ENCODE results near the gene CRIP3. TPM values are rescaled to one million over a fixed set of nuclear protein-coding genes. Genes with fewer than 3 reads are reported as not detected.
A peak's percentile ranks its signal among the peaks of the same experiment; 100 is the strongest.

Gene CRIP3
- total and polyA plus RNA-seq, 2 of the 13 experiments (the other 11 are each of a cell fraction or from before 2014, with no cell fraction given), result 6.3 to 9.3 TPM

- TF ChIP-seq ZNF280B (CRISPR knock-in tag; IDR thresholded peaks at IDR 0.05; ENCODE audit: borderline replicate concordance), result 0 out of 2 replicates have a peak, but pooled peaks have one; percentile 22
- TF ChIP-seq ZBTB42 (CRISPR knock-in tag; IDR thresholded peaks at IDR 0.05), result 0 out of 2 replicates have a peak, but pooled peaks have one; percentile 20
- no peak for TF ChIP-seq ZNF562 (CRISPR knock-in tag; IDR thresholded peaks at IDR 0.05; ENCODE audit: borderline replicate concordance)
- no peak for TF ChIP-seq DNMT1 (CRISPR knock-in tag; IDR thresholded peaks at IDR 0.05)
- peak; percentile 11 for TF ChIP-seq SRSF1 (optimal IDR thresholded peaks at IDR 0.05; ENCODE audit: low read depth, low read length)
- TF ChIP-seq IRF9 (CRISPR knock-in tag; IDR thresholded peaks at IDR 0.05; ENCODE audit: borderline replicate concordance), result 0 out of 2 replicates have a peak, but pooled peaks have one; percentile 26
- 0 out of 2 replicates have a peak, but pooled peaks have one; percentile 1 for TF ChIP-seq ZNF629 (CRISPR knock-in tag; conservative IDR thresholded peaks at IDR 0.05)
- TF ChIP-seq GATAD2A (CRISPR knock-in tag; IDR thresholded peaks at IDR 0.05), result peak; percentile 26; the same call in 1 of the 2 replicates
- TF ChIP-seq SP1 (IDR thresholded peaks at IDR 0.05), result no peak
- peak; percentile 9; the same call in 1 of the 2 replicates for TF ChIP-seq SP1 (CRISPR knock-in tag; IDR thresholded peaks at IDR 0.05)
- no peak for TF ChIP-seq TEAD3 (CRISPR knock-in tag; optimal IDR thresholded peaks at IDR 0.05; ENCODE audit: borderline replicate concordance)
- TF ChIP-seq IKZF4 (CRISPR knock-in tag; IDR thresholded peaks at IDR 0.05; ENCODE audit: borderline replicate concordance, low read depth, not compliant biosample characterization), result no peak
- 0 out of 2 replicates have a peak, but pooled peaks have one; percentile 9 for TF ChIP-seq FOXO4 (CRISPR knock-in tag; conservative IDR thresholded peaks at IDR 0.05)
- peak; percentile 65 for TF ChIP-seq AGO2 (optimal IDR thresholded peaks at IDR 0.05; ENCODE audit: low read depth, low read length)
- TF ChIP-seq ZKSCAN8 (CRISPR knock-in tag; IDR thresholded peaks at IDR 0.05; ENCODE audit: borderline replicate concordance), result no peak
- no peak for TF ChIP-seq ZNF709 (CRISPR knock-in tag; IDR thresholded peaks at IDR 0.05)
- TF ChIP-seq KLF12 (CRISPR knock-in tag; IDR thresholded peaks at IDR 0.05; ENCODE audit: borderline replicate concordance), result no peak
- TF ChIP-seq TBP (CRISPR knock-in tag; IDR thresholded peaks at IDR 0.05), result no peak
- TF ChIP-seq EED (CRISPR knock-in tag; IDR thresholded peaks at IDR 0.05), result no peak
- no peak for TF ChIP-seq HOXD1 (CRISPR knock-in tag; IDR thresholded peaks at IDR 0.05)
- TF ChIP-seq ZNF430 (CRISPR knock-in tag; IDR thresholded peaks at IDR 0.05), result no peak
- TF ChIP-seq ZHX1 (CRISPR knock-in tag; IDR thresholded peaks at IDR 0.05; ENCODE audit: low read depth), result peak; percentile 72; the same call in 1 of the 2 replicates
- no peak for TF ChIP-seq XRCC5 (optimal IDR thresholded peaks at IDR 0.05; ENCODE audit: low read length)
Measured at GRCh38 chr6:43269273-43270007, 39.2 kb downstream of the CRIP3 start (continued).
